GM12891 (cell line): ENCODE data around the gene SLC30A7.

ENCODE experiments used
- POLR2AphosphoS5 ChIP-seq: IDR thresholded peaks from 2 replicates; pipeline ENCODE4 v1.6.1; 2011; ENCODE audit warnings: low read depth, low read length, control low read depth
- TAF1 ChIP-seq: IDR thresholded peaks from 2 replicates; pipeline ENCODE4 v1.6.1; 2011; ENCODE audit warnings: low read depth, low read length, control low read depth

- TF ChIP-seq TAF1, result no peak
- no peak for TF ChIP-seq POLR2AphosphoS5
Observed at GRCh38 chr1:100866041-100866900, 29.6 kb upstream of the SLC30A7 start.
